K562 (cell line): Measurements from ENCODE around the gene ISL1. TPM values are rescaled to one million over a fixed set of nuclear protein-coding genes. Genes with fewer than 3 reads are reported as not detected.

Experiments used
- OTX1 ChIP-seq: fragments of 450-650 bp; formaldehyde crosslinking; IDR thresholded peaks from 2 replicates; pipeline ENCODE4 v1.4.0; 2022; ENCODE audit warnings: mild to moderate bottlenecking
- RFX5 ChIP-seq: IDR thresholded peaks from 2 replicates; pipeline ENCODE4 v1.6.1; 2011; ENCODE audit warnings: low read depth, mild to moderate bottlenecking, improper control_type of control experiment, low read length
- polyA plus RNA-seq, 8 experiments: library from polyadenylated mRNA; depleted of rRNA in 4 of 8; stranded (reverse) in 5 of 8; unstranded in 3 of 8; fragments of >200 nt; fragmentation: Nextera tagmentation in 2 of 8; fragmentation: Illumina TruSeq in 1 of 8; extraction: Ambion mirVana in 2 of 8; extraction: Trizol in 1 of 8; gene quantifications; 2 replicates each; pipeline versions ENCODE4 v1.2.1 to v1.2.3, GENCODE V29; 2011 to 2014; ENCODE audit warnings: inconsistent platforms in 1 of 8, missing spikeins in 1 of 8
- total RNA-seq, 7 experiments: library from RNA; depleted of rRNA in 6 of 7; stranded (reverse); fragments of >200 nt in 6 of 7; fragmentation: Illumina TruSeq in 2 of 7; extraction: Trizol in 2 of 7; gene quantifications; 2 replicates each; pipeline versions ENCODE4 v1.2.1 to v1.2.3, GENCODE V29; 2011 to 2021; ENCODE audit warnings: low replicate concordance in 1 of 7
- TF ChIP-seq, protein P1 (sequence below): fragments of 450-650 bp; IDR thresholded peaks from 2 replicates; pipeline ENCODE4 v1.6.1; 2016; ENCODE audit warnings: low read depth

Gene ISL1
- total and polyA plus RNA-seq, 9 of the 15 experiments (the other 6 are each of a cell fraction or from before 2014, with no cell fraction given), result not detected

DNA sequence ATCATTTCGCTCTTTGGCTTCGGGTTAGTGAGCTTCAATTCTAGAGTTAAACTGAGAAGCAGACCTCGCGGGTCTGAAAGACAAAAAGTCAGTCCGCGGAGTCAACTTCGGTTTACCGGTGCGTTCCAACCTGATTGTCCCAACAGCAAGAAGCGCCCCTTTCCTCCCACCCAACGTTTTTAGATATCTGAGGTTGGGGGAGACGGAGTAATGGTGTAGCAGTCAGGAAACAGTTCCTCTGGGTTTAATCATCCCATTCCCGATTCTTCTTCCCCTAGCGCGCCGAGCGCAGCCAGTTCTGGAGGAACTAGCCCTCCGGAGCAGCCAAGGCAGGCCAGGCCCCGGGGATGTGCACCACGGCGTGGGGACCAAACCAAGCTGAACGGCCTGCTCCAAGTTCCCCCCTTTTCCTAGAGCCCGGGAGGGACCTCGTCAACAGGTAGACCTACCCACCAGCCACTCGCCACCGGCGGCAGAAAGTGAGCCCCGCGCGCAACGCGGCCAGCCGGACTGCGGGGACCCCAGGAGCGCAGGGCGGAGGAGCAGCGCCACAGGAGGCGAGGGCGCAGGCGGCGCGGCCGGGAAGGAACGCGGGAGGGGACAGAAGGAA, 622 bp upstream of the ISL1 start (continued):
- TF ChIP-seq, protein P1, sequence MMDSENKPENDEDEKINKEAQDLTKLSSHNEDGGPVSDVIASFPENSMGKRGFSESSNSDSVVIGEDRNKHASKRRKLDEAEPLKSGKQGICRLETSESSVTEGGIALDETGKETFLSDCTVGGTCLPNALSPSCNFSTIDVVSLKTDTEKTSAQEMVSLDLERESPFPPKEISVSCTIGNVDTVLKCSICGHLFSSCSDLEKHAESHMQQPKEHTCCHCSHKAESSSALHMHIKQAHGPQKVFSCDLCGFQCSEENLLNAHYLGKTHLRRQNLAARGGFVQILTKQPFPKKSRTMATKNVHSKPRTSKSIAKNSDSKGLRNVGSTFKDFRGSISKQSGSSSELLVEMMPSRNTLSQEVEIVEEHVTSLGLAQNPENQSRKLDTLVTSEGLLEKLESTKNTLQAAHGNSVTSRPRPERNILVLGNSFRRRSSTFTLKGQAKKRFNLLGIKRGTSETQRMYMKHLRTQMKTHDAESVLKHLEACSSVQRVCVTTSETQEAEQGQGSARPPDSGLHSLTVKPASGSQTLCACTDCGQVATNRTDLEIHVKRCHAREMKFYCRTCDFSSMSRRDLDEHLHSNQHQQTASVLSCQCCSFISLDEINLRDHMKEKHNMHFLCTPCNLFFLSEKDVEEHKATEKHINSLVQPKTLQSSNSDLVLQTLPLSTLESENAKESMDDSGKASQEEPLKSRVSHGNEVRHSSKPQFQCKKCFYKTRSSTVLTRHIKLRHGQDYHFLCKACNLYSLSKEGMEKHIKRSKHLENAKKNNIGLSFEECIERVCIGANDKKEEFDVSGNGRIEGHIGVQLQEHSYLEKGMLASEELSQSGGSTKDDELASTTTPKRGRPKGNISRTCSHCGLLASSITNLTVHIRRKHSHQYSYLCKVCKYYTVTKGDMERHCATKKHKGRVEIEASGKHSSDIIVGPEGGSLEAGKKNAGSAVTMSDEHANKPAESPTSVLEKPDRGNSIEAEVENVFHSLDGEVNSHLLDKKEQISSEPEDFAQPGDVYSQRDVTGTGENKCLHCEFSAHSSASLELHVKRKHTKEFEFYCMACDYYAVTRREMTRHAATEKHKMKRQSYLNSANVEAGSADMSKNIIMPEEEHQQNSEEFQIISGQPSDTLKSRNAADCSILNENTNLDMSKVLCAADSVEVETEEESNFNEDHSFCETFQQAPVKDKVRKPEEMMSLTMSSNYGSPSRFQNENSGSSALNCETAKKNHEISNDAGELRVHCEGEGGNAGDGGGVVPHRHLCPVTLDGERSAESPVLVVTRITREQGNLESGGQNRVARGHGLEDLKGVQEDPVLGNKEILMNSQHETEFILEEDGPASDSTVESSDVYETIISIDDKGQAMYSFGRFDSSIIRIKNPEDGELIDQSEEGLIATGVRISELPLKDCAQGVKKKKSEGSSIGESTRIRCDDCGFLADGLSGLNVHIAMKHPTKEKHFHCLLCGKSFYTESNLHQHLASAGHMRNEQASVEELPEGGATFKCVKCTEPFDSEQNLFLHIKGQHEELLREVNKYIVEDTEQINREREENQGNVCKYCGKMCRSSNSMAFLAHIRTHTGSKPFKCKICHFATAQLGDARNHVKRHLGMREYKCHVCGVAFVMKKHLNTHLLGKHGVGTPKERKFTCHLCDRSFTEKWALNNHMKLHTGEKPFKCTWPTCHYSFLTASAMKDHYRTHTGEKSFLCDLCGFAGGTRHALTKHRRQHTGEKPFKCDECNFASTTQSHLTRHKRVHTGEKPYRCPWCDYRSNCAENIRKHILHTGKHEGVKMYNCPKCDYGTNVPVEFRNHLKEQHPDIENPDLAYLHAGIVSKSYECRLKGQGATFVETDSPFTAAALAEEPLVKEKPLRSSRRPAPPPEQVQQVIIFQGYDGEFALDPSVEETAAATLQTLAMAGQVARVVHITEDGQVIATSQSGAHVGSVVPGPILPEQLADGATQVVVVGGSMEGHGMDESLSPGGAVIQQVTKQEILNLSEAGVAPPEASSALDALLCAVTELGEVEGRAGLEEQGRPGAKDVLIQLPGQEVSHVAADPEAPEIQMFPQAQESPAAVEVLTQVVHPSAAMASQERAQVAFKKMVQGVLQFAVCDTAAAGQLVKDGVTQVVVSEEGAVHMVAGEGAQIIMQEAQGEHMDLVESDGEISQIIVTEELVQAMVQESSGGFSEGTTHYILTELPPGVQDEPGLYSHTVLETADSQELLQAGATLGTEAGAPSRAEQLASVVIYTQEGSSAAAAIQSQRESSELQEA, result no peak
- TF ChIP-seq OTX1 (CRISPR knock-in tag) (no peak), RFX5 (no peak)
